T-helper 9 cell (primary cell): ENCODE measurements around the gene MKNK2.
A peak's percentile ranks its signal among the peaks of the same experiment; 100 is the strongest.

Experiments
- DNase-seq: peaks from one replicate; pipeline ENCODE4 v3.0.0-alpha.2; 2020

MKNK2 gene

DNA sequence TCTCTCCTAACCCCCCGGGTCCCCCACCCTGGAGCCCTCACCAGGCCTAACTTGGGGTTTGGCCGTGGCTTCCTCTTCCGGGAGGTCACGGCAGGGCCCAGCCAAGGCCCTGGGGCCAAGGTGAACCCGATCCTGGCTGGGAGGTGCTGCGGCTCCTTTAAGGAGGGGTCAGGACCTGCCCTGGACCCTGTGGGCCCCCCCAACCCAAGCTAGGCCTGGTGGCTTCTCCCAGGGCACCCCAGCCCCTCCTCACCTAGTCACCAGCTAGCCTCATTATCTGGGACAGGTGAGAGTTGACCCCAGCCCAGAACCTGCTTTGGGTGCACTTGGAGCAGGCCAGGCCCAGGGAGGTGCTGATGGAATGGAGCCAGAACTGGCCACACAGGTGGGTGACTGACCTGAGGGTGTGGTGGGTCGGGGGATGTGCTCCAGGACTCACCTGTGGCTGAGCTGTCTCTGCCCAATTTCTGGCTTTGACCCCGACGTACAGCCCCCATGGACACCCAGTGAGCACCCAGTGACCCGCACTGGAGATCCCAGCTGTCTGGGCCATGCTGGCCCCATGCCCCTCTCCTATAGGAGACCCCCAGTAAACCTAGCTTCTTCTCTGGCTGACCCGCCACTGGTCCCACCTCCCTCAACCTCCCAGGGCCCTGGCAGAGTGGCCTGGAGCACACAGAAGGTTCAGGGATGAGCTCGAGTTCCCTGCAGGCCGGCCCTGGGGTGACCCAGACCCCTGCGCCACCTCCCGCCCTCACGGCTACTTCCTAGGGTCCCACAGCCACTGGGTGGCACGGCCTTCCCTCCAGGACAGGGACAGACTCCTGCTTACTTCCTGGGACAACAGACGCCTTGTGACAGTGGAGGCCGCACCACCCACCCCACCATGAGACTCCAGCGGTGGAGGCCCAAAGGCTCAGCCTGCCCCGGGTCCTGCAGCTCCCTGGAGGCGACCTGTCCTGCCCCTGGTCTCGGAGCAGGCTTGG lies 6.7 kb upstream of the MKNK2 start:
- no peak for DNase-seq

DNA sequence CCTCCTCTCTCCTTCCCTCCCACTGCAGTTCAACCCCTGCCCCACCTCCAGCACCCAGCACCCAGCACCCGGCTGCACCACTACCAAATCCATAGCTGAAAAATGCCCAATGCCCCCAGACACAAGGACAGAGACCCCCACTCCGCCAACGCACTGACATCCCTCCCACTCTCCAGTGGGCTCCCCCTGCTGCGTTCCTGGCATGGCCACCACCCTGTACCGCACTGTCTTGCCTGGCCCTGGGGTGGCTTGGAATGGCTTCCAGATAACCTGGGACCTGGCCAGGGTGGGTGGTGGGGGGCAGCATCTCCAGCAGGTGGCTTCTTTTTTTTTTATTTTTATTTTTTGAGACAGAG lies 5.8 kb upstream of the MKNK2 start:
- DNase-seq, result no peak

DNA sequence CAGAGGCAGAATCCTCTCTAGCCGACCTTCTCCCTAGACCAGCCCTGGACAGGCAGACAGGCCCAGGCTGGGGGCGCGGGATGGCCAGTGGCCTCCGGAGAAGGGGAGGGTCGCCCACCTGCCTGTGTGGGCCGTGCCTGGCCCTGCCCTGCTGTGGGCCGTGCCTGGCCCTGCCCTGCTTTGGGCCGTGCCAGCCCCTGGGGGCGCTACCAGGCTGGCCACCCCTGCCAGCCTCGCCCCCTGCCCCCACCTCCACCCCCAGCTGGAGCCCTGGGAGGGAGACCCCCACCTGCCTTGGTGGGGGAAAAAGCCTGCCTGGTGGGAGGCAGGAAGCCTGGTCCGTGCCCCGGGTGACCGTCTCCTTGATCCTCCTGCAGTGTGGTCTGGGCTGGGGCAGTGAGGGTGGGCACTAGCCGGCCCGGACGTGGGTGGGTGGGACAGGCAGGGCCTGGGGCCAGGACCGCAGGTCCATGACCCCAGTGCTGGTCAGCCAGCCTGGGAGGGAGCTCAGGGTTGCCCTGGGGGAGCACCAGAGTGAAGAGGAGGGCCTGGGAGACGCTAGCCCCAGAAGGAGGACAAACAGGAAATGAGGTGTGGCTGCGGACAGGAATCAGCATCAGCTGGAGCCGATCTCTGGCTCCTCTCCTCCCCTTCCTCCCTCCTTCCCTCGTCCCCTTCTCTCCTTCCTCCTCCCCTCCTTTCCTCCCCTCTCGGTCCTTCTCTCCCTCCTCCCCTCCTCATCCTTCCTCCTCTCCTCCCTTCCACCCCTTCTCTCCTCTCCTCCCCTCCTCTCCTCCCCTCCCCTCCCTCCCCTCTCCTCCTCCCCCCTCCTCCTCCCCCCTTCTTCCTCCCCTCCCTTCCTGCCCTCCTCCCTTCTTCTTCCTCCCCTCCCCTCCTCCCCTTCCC lies 5.1 kb upstream of the MKNK2 start:
- DNase-seq, result no peak

DNA sequence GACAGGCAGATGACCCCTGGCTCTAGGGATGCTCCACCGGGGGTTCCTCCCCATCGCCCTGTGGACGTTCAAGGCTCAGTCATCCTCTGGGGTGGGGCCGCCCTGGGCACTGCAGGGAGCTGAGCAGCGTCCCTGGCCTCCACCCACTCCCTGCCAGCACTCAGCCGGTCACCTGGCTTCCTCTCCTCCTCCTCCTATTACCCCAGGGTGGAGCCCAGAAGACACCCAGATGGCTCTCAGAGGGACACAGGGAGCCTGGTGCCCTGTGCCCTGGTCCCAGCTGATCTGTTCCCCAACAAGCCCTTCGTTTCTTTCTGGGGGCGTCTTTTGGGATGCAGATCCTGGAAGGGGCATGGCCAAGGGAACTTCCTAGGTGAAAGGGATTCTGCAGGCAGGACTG lies 3.7 kb upstream of the MKNK2 start:
- DNase-seq, result no peak

DNA sequence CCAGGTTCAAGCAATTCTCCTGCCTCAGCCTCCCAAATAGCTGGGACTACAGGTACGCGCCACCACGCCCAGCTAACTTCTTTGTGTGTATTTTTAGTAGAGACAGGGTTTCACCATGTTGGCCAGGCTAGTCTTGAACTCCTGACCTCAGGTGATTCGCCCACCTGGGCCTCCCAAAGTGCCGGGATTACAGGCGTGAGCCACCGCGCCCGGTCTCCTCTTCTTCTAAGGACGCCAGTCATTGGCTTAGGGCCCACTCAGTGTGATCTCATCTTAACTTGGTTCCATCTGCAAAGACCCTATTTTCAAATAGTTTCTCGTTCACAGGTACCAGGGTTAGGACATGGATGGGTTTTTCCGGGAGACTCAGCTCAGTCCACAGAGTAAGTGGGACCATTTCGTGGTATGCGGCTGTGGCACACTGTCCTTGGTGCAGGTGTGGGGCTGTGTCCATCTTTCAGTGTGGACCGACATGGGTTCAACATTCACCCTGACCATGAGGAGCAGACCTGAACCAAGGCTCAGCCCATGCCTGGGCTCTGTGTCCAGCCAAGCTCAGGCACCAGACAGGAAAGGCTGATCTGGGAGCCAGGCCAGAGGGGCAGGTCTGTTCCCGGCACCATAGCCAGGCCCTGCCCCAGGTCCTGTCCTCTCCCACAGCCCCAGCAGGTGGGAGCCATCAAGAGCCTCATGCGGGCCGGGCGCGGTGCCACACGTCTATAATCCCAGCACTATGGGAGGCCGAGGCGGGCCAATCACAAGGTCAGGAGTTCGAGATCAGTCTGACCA lies 2.8 kb upstream of the MKNK2 start:
- no peak for DNase-seq

DNA sequence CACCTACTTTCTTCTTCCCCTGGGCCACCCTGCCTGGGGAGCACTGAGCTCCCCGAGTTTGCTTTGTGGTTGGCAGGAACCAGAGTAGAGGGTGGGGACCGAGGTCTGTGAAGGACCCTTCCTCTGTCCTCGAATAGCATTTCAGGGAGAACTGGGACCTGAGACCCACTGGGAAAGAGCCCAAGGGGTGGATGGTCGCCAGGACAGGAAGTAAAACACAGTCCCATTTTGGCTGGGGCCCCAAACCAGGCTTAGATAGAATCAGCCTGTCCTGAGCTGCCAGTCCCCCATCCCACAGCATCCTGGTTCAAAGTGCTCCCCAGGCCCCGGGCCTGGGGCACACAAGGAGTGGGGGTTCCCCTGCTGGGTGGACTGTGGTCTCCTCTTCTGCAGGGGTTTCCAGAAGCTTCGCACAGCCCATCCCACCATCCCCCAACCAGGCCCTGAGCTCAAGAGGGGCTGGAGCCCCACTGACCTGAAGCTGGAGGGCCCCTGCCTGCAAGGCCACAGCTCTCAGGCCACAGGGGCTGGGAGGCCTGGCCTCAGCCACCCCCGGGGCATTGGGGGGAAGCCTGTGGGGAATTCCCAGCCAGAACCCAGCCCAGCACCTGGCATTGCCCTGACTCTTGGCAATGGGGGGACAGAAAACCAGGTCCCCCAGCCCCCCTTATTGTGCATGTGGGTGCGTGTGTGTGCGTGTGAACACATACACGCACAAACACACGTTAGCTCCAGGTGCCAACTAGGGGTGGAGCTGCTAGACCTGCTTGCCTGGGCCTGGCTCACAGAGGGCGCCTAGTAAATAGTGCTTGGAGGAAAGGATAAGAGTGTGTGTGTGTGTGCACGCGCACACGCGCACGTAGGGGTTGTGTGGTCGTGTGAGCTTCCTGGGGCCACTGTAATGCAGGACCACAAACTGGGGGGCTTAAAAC lies 995 bp upstream of the MKNK2 start:
- peak; percentile 49 for DNase-seq

DNA sequence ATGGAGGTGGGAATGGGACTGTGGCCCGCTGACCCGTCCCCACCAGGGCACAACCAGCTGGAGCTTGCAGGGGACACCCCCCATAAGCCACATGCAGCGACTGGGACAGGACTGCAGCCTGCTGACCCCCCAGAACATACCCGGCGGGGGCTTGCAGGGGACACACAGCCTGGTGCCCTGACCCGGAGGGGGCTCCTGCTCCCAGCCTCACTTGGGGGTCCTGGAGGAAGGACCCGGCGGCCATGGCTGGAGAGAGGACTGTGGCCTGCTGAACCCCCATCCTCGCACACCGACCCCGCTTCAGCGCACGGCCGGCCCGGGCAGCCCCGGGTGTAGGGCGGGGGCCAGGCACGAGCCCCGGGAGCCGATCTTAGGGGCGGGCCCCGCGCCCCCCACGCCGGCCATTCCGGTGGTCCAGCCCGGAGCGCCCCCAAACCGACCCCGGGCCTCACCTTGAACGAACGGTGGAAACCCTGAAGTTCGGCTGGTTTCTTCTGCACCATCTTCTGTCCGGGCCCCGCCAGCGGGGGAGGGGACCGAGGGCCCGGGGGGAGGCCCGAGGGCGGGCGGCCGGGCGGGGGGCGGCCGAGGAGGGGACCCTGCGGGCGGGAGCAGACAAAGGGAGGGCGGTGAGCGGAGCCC lies 574 bp downstream of the MKNK2 start:
- DNase-seq, result no peak

DNA sequence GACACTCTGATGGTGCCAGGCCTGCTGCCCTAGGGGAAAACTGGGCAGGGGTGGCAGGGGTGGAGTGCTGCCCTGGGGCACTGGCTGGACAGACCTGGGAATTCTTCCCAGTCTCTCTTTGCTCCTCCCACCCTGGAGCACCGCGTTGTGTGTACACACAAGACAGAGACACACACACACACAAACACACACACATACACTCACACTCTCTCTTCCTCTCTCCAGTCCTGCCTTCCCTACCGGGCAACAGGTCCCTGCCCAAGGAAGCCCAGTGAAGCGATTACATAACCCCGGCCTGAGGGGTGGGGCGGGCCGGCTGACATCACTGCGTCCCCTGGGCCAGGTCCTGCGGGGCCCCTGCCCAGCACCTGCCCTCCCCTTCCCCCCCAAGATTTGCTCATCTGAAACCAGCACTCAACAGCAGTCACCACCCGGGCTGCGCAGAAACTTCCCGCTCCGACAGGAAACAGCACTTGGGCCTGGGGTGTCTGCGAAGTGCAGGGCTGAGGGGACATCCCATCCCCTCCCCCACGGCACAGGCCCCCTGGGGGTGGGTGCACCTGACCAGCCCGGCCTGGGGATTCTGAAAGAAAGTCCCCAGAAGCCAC lies 1.2 kb downstream of the MKNK2 start:
- DNase-seq, result peak; percentile 46

DNA sequence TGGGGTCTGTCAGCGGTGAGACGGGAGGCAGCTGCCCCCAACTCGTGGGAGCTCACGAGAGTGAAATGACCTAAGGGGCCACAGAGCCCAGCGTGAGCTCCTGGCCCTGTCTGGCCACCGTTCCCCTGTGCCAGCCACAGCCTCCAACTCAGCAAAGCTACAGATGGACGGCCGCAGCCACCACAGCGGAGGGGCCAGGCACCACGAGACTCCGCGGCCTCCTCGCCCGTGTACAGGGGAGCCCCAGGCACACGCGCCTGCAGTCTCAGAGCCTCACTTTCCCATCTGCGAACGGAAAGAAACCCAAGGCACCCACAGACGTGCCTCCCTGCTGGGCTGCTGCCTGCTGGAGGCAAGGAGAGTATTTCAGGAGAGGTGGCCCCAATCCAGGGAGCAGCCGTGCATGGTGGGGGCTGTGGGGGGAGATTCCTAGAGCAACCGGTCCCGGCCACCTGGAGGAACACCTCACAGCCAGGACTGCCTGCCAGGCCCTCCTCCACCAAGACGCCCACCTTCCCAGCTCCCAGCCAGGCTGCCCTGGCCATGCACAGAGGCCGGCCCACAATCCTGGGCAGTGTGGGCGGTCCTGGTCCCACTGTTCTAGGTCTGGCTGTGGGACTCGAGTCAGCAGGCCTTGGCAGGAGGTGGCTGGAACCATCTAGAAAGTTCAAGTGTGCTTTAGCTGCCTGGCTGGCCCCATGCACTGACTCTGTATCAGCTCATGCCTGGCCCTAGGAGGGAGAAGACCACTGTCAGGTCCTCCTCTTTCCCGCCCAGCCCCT lies 1.9 kb downstream of the MKNK2 start:
- no peak for DNase-seq

DNA sequence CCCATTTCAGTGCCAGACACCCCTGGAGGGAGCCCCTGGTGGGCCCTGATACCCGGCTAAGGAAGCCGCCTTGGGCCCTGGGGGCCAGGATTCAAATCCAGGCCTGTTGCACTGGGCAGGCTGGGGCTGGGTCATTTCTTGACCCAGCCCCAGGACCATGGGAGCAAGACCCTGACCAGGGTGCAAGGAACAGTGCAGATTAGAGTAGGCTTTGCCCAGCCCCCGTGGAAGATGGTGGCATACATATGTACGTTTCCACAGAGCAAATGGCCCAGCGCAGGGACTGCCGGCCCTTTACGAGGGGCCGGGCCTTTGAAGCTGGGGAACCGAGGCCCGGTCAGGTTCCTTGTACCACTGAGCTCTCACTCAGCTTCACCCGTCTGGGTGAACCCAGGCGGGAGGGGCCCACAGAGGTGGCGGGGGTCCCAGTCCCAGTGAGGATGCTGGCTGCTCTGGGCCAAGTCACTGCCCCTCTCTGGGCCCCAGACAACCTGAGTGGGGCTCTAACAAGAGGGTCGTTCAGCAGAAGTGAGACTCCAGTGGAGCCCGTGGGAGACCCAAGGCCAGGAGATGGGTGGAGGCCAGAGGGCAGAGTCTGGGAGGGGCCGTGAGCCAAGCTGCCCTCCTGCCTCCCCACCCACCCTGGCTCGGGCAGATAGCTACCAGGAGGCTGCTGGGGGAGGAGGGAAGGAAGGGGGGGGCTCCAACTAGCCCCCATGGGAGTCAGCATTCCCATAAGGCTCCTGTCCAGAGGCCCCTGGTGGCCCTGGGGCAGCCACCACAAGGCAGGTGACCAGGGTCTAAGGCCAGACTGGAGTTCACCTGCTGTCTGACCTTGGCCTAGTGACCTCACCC lies 2.7 kb downstream of the MKNK2 start:
- no peak for DNase-seq

DNA sequence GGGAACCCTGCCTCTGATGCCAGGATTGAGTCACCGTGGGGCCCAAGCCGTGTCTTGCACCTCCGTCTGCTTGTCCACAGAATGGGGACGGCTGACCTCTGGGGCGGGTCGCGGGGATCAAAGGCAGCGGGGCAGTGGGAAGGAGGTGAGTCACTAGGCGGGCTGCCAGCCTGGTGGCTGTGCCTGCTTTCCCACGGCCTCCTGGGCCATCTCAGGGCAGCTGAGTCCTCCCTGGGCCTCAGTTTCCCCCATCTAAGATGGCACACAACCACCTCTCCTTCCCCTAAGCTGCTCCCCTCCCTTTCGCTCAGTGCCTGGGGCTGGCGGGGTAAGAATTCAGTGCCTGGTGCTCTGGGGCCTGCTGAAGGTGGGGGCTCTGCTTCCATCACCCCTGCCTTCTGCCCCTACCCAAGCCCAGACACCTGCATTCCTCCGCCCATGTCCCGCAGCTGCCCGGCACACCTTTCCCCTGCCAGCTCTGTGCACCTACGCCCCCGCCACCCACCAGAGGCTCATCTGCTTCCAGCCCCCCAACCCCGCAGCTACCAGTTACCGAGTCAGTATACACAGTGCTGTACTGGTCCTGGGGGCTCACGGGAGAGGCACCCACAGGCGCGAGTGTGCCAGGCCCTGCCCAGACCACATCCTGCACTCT lies 3.5 kb downstream of the MKNK2 start:
- DNase-seq, result peak; percentile 41

DNA sequence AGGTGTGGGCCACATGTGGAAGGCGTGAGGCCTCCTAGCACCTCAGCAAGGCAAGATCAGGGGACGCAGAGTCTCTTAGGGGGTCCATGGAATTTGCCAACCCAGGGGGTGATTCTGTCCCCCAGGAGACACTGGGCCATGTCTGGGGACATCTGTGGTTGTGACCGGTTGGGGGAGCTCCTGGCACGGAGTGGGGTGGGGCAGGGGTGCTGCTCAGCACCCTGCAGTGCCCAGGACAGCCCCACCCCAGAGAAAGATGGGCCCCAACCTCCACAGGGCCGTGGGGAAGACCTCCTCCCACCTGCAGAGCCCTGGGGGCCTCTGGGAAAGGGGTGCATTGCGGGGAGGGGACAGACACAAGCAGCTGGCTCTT lies 4.0 kb downstream of the MKNK2 start:
- no peak for DNase-seq

DNA sequence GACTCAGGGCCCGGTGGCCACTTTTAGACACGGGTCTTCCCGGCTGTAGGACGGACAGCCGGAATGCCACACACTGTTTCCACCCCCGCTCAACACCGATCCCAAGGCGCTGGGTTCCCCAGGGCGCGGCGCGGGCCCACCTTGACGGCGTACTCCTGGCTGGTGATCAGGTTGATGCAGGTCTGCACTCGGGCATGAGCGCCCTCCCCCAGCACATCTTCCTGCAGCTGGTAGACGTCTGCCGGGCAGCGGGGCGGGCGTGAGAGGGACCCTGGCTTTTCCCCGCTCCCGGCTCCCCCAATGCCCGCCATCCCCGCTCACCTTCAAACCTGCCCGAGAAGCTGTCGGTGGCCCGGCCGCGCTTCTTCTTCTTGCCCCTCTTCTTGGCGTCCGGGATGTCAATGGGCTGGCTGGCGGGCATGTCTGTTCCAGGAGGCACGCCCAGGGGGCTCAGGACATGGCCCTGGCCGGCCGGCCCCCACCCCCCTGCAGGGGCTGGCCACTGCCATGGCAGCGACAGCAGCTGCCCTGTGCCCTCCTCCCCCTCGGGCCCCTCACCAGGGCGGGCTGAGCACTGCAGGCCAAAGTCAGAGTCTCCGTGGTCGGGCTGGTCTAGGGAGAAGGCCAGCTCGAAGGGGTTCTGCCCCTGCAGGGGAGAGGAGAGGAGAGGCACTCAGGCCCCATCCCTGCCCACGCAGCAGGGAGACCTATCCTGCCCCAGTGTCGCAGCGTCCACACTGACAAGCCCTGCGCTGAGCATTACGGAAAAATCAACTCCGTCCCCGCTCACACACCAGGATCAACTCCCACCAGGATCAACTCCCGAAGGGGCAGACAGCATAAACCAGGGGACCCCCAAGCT lies 4.8 kb downstream of the MKNK2 start:
- no peak for DNase-seq

DNA sequence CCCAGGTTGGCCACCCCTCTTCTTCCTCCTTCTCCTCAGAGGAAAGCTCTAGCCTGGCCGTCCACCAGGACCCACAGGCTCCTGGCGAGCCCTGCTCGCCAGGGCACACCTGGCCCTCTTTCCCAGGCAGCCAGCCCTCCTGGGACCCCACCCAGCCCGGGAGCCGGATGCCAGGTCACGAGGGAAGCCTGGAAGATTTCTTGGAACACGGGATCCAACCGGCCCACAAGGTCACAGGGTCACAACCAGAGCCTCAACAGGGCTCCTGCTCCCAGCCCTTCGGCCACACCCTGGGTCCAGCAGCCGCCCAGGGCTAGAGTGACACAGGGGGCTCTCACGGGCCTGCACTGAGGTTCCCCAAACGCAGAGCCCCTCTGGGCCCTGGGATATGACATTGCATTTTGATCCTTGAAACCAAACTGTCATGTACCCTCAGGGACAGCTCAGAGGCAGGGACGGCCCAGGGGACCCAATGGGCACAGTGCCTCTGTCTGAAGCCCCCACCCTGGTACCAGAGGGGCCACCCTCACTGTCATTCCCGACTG lies 5.5 kb downstream of the MKNK2 start:
- no peak for DNase-seq

DNA sequence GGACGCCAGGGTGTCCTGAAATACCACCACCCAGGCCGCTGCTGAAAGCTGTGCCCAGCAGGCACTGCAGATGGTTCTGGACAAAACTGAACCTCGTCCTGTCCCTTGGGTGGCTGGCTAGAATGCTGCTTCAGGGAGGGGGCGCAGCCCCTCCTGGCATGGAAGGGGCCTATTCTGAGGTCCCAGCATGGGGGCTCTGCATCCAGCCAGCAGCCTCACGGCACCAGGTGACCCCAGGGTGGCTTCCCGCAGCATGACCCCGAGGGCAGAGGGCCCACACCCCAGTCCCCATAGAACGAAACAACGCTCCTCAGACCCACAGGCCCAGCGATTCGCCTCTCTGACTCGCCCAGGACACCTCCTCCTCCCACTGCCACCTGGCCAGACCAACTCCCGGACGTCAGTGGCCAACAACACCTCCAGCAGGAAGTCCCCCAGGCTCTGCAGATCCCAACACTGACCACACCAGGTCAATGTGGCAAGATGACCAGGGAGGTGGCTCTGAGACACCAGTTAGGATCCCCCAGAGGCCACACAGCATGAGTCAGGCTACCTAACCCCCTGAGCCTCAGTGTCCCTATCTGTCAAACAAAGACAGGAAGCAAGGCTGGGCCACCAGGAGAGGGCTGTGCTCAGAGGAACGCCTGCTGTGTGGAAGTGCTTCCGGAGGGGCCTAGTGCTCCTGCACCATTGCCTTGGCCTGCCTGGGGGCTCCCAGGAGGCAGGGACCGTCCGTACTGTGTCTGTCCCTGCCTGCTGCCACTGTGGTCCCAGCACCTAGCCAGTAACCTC lies 6.1 kb downstream of the MKNK2 start:
- DNase-seq, result no peak
